Mesodermal cell (in vitro differentiated cells): ENCODE measurements around the gene PRF1.

ENCODE experiments used
- H3K27ac ChIP-seq: 2 replicates; pipeline ENCODE4 v1.7.0; 2013; ENCODE audit warnings: mild to moderate bottlenecking, low read depth, low read length, moderate library complexity; ENCODE audit not compliant: severe bottlenecking
- H3K36me3 ChIP-seq: 2 replicates; pipeline ENCODE4 v1.7.1; 2013; ENCODE audit warnings: mild to moderate bottlenecking, low read length, moderate library complexity; ENCODE audit not compliant: control insufficient read depth, insufficient read depth
- H3K4me1 ChIP-seq: one replicate; pipeline ENCODE4 v1.7.1; 2013; ENCODE audit warnings: mild to moderate bottlenecking, low read length; ENCODE audit not compliant: insufficient read depth, control insufficient read depth, poor library complexity, severe bottlenecking
- H3K4me3 ChIP-seq: 2 replicates; pipeline ENCODE4 v1.7.0; 2013; ENCODE audit warnings: low read length, control low read depth, mild to moderate bottlenecking; ENCODE audit not compliant: insufficient read depth, poor library complexity, severe bottlenecking; ENCODE audit errors: extremely low read depth
- H3K9me3 ChIP-seq: 2 replicates; pipeline ENCODE4 v1.7.1; 2013; ENCODE audit warnings: mild to moderate bottlenecking, low read length, moderate library complexity; ENCODE audit not compliant: control insufficient read depth
- WGBS, 2 experiments: methylation state at CpG; one replicate each; pipeline ENCODE4 v1.1.5; 2013; ENCODE audit warnings: missing lambda C conversion rate in 2 of 2; ENCODE audit not compliant: insufficient coverage in 2 of 2; 5-methylcytosine and 5-hydroxymethylcytosine counted together

The PRF1 gene

DNA sequence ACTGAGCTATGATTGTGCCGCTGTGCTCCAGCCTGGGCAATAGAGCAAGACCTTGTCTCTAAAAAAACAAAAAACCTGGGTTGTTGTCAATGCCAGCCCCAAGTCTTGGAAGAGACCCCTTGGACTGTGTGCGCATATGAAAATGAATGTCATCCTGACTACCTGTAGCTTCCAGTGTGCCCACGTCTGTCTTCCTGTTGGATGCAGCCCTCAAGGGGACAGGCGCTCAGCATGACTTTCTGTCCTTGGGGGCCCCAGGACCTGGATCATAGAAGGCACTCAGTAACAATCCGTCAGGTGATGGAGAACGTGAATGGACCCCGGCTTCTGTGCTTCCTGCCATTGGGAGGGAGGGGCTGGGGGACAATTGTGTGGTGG lies 9.0 kb downstream of the PRF1 start:
- Histone ChIP-seq H3K36me3 (no peaks in the 10 kb centered on the region), H3K9me3 (no peaks in the 10 kb centered on the region), H3K4me1 (no peaks in the 10 kb centered on the region), H3K4me3 (no peak overlapping the region), H3K27ac (no peak overlapping the region)
- WGBS, 2 experiments: 90 to 98% methylated on average over 5 to 7 of the region's 7 CpGs

DNA sequence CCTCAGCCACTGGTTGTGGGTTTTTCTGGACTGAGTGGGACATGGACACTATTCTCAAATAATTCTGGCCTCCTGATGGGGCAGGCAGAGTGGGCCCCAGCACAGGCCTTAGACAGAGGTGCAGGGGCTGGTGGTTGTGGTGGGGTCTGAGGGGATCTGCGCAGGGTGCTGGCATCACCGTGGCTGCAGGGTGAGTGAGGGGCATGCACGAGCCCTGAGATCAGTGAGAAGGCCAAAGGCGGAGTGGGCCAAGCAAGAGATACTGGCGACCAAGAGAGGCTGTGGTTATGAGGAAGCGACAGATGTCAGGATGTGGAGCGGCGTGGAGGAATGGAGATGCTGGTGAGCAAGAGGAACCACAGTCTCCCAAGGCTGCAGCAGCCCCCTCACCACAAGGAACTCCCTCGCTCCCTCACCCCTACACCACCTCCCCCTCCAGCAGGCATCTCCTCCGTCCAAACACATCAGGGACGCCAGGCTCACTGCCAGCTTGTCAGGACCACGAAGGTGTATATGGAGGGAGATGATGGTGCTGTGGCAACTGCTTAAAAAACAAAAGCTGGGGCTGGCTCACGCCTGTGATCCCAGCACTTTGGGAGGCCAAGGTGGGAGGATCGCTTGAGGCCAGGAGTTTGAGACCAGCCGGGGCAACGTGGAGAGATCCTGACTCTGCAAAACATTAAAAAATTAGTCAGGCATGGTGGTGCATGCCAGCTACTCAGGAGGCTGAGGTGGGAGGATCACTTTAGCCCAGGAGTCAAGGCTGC lies 9.6 kb downstream of the PRF1 start:
- no peak overlapping the region for H3K27ac ChIP-seq
- no peaks in the 10 kb centered on the region for H3K36me3 ChIP-seq
- H3K4me3 ChIP-seq: no peak overlapping the region
- no peaks in the 10 kb centered on the region for H3K4me1 ChIP-seq
- 82 to 89% methylated on average over 9 to 10 of the region's 16 CpGs for WGBS, 2 experiments
- H3K9me3 ChIP-seq: no peaks in the 10 kb centered on the region

DNA sequence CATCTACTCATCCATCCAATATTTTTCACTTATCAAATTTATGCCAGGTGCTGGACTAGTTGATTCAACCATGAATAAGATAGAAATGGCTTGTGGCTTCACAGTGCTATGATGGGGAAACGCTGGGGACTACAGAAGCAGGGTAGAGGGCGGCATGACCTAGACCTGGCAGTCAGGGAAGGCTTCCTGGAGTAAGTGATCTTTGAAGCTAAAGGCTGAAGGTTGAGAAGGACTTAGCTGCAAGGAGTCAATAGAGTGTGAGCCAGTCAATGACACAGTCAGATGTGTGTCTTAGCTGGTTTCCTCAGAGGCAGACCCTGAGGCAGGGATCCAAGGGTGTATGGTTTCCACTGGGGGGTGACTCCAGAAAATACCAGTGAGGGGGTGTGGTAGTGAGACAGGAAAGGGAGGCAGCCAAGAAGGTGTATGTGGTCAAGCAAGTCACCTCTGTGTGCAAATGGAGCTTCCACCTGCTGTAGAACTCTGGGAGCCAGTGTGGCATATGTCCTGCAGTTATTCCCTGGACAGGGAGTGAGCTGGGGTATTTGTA lies 10.3 kb downstream of the PRF1 start:
- WGBS, 2 experiments: 80 to 82% methylated on average over 2 of the region's 2 CpGs
- no peaks in the 10 kb centered on the region for H3K36me3 ChIP-seq
- H3K4me1 ChIP-seq: no peaks in the 10 kb centered on the region
- H3K4me3 ChIP-seq: no peak overlapping the region
- H3K27ac ChIP-seq: no peak overlapping the region
- H3K9me3 ChIP-seq: no peaks in the 10 kb centered on the region

DNA sequence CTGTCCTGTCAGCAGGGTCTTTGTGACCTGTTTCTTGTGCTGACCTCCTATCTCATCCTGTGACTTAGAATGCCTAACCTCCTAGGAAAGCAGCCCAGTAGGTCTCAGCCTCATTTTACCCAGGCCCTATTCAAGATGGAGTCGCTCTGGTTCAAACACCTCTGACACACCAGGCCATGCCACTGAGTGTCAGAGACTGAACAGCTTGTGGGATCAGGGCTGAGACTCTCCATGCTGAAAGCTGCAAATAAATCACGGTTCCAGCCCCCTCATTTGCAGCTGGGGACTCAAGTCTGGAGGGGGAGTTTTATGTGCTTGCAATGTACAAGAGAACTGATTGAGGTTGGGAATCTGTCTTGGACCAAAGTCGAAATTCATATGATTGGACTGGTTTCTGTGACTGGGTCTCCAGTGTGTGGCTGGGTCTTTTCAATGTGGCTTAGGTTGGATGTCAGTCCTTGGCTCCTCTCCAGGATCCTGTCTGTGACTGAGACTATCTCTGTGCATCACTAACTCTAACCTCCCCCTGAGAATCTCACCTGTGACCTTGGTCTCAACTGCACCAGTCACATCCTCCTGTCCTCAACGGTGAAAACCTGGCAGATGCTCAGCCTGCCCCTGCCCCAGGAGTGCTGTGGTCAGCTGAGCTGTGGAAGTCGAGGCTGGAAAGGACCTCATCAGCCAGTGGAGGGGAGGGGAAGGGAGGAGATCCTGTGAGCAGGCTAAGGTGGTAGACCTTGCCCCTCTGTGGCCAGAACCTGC lies 11.7 kb downstream of the PRF1 start:
- Histone ChIP-seq H3K27ac (no peak overlapping the region), H3K9me3 (no peaks in the 10 kb centered on the region), H3K36me3 (no peaks in the 10 kb centered on the region), H3K4me1 (no peaks in the 10 kb centered on the region), H3K4me3 (no peak overlapping the region)
- WGBS, 2 experiments: 87% methylated on average over 2 to 3 of the region's 5 CpGs

DNA sequence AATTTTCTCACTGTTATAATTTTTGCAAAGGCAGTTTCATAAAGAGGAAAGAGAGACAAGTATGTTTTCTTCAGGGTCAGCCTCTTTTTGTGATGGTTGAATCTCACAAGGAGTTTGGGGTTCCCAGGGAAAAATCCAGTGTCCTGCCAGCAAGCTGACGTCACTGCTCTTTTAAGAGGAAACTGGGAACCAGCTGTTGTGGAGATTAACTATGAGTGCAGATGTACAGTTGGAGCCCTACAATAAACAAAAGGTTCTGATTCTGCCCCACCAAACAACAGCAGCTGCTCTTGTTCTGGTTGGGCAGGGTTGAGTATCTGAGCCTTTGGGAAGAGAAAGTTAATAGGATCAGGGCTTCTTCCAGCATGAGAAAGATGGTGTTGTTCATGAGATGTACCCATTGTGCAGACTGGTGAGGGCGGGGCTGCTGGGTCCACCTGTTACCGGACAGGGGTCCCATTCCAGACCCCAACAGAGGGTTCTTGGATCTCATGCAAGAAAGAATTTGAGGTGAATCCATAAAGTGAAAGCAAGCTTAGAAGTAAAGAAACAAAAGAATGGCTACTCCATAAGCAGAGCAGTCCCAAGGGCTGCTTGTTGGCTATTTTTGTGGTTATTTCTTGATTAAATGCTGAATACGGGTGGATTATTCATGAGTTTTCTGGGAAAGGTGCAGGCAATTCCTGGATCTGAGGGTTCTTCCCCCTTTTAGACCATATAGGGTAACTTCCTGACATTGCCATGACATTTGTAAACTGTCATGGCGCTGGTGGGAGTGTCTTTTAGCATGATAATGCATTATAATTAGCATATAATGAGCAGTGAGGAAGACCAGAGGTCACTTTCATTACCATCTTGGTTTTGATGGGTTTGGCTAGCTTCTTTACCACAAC lies 12.5 kb downstream of the PRF1 start:
- Histone ChIP-seq H3K4me3 (no peak overlapping the region), H3K36me3 (no peaks in the 10 kb centered on the region), H3K27ac (no peak overlapping the region), H3K9me3 (no peaks in the 10 kb centered on the region), H3K4me1 (peaks cover 3% of the 10 kb centered on the region)
- WGBS, 2 experiments: 97 to 100% methylated on average over 2 to 4 of the region's 5 CpGs

DNA sequence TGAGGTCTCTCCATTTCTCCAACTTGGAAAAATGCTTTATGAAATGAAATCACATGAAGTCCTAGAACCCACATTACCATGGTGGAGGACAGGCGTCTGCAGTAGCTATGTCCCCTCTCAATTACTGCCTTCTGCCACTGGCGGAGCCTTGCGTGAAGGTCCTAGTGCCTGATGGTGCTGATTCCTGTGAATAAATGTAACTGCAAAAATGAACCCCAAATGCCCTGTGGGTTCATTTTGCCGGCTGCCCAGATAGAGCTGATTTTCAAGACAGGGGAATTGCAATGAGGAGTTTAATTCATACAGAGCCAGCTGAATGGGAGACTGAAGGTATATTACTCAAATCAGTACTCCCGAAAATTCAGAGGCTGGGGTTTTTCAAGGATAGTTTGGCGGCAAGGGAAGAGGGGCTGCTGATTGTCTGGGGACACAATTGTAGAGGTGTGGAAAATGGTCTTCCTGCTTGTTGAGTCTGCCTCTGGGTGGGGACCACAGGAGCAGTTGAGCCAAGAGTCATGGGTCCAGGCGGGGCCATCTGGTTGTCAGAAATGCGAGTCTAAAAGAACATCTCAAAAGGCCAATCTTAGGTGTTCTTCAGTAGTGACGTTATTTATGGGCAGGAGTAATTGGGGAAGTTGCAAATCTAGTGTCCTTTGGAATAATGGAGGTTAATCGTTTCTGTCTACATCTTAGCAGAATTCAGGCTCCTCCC lies 13.5 kb downstream of the PRF1 start:
- Histone ChIP-seq H3K4me3 (no peak overlapping the region), H3K4me1 (peaks cover 9% of the 10 kb centered on the region), H3K9me3 (no peaks in the 10 kb centered on the region), H3K36me3 (no peaks in the 10 kb centered on the region), H3K27ac (no peak overlapping the region)
- 85 to 88% methylated on average over 6 to 8 of the region's 10 CpGs for WGBS, 2 experiments

DNA sequence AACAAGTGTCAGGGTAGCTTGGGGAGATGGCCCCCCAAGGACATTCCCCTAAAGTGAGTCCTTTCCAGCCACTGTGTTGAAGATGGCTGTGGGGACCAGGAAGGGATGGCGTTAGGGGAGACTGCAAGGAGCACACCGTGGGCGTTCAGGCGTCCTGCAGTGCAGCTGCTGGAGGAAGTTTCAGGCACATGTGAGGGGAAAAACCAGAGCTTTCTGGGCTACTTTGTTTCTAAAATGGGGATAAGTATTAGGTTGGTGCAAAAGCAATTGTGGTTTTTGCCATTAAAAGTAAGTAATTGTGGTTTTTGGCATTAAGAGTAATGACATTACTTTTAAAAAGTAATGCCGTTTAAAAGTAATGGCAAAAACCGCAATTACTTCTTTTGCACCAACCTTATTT lies 14.3 kb downstream of the PRF1 start:
- WGBS, 2 experiments: 53 to 71% methylated on average over 5 to 6 of the region's 6 CpGs
- Histone ChIP-seq H3K4me3 (no peak overlapping the region), H3K4me1 (peaks cover 17% of the 10 kb centered on the region), H3K27ac (no peak overlapping the region), H3K36me3 (no peaks in the 10 kb centered on the region), H3K9me3 (no peaks in the 10 kb centered on the region)

DNA sequence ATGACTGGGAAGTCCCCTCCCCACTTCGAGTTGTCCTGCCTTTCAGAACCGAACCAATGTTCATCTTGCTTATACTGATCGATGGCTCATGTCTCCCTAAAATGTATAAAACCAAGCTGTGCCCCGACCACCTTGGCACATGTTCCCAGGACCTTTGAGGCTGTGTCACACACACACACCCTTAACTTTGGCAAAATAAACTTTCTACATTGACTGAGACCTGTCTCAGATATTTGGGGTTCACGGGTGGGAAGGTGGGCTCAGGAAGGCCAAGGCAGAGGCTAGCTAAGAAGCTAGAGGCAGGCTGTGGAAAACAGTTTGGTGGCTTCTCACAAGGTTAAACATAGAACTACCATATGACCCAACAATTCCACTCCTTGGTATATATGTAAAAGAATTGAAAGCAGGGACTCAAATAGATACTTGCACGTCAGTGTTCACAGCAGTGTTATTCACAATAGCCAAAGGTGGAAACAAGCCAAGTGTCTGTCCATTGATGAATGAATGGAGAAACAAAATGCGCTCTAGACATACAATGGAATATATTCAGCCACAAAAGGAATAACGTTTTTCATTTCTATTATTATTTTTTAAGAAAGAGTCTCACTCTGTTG lies 15.4 kb downstream of the PRF1 start:
- 93 to 95% methylated on average over 4 to 5 of the region's 8 CpGs for WGBS, 2 experiments
- no peak overlapping the region for H3K27ac ChIP-seq
- H3K9me3 ChIP-seq: no peaks in the 10 kb centered on the region
- no peaks in the 10 kb centered on the region for H3K36me3 ChIP-seq
- peaks cover 19% of the 10 kb centered on the region for H3K4me1 ChIP-seq
- no peak overlapping the region for H3K4me3 ChIP-seq

DNA sequence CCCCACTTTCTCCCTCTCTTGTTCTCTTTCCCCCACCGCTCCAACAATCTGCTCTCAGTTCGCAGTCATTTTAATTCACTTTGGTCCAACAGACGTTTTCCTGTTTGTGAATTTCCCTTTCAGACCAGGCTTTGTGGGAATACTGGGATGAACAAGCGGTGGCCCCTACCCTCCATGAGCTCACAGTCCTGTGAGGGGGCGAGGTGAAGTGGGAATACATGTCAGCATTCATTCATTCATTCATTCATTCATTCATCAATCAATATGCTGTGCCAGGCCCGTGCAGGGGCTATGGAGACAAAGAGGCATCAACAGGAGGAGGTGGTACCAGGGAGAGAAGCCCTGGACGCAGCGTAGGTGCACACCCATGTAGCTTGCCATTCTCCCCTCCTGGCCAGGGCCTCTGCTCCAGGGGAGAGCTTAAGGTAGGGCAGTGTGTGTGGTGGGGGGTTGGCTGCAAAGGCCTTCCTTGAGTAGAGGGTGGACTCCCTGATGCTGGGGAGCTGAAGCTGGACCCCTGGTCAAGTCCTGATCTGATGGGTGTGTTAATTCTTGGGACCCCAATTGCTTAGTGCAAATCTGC lies 16.1 kb downstream of the PRF1 start:
- WGBS, 2 experiments: 97 to 100% methylated on average over 2 to 6 of the region's 8 CpGs
- Histone ChIP-seq H3K36me3 (no peaks in the 10 kb centered on the region), H3K4me1 (peaks cover 19% of the 10 kb centered on the region), H3K4me3 (no peak overlapping the region), H3K27ac (no peak overlapping the region), H3K9me3 (no peaks in the 10 kb centered on the region)
